ENCODE data around the gene ATP8B4.

GRCh38 chr15:50082066-50082465, 37.0 kb downstream of the ATP8B4 start:
- TF ChIP-seq, protein P1, sequence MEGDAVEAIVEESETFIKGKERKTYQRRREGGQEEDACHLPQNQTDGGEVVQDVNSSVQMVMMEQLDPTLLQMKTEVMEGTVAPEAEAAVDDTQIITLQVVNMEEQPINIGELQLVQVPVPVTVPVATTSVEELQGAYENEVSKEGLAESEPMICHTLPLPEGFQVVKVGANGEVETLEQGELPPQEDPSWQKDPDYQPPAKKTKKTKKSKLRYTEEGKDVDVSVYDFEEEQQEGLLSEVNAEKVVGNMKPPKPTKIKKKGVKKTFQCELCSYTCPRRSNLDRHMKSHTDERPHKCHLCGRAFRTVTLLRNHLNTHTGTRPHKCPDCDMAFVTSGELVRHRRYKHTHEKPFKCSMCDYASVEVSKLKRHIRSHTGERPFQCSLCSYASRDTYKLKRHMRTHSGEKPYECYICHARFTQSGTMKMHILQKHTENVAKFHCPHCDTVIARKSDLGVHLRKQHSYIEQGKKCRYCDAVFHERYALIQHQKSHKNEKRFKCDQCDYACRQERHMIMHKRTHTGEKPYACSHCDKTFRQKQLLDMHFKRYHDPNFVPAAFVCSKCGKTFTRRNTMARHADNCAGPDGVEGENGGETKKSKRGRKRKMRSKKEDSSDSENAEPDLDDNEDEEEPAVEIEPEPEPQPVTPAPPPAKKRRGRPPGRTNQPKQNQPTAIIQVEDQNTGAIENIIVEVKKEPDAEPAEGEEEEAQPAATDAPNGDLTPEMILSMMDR (IDR thresholded peaks at IDR 0.05) = no peak
- TF ChIP-seq POLR2A (IDR thresholded peaks at IDR 0.05) = no peak

Measured in uterus (tissue), 2 donors.